ENCODE measurements around the gene TPRX1. TPM values are rescaled to one million over a fixed set of nuclear protein-coding genes. Genes with fewer than 3 reads are reported as not detected.

The TPRX1 gene
- total and polyA plus RNA-seq, 7 donors: not detected

- intact Hi-C loops (cut with DNase I): no loop called here
- ATAC-seq (no peak), DNase-seq (no peak)
- Histone ChIP-seq H3K9me3 (no peaks in the 10 kb centered on the region), H3K27ac (no peak overlapping the region), H3K4me3 (no peak overlapping the region), H3K27me3 (ENCODE audit: insufficient read depth in 3 of 3, low read length in 2 of 3) (peaks cover 0 to 20% (median 8%) of the 10 kb centered on the region in 3 donors), H3K4me1 (no peaks in the 10 kb centered on the region), H3K36me3 (ENCODE audit: insufficient read depth in 1 of 2, low read depth in 1 of 2) (no peaks in the 10 kb centered on the region)
- WGBS, 3 donors: 12 to 22% (median 21%) methylated on average over 10 of the region's 10 CpGs
- TF ChIP-seq CTCF (IDR thresholded peaks at IDR 0.05): no peak
Measured at GRCh38 chr19:47839913-47840312, 35.6 kb upstream of the TPRX1 start.

GRCh38 chr19:47839411-47839810 is 35.1 kb upstream of the TPRX1 start:
- DNase-seq: no peak
- Histone ChIP-seq H3K4me3 (no peak overlapping the region), H3K9me3 (no peaks in the 10 kb centered on the region), H3K4me1 (no peaks in the 10 kb centered on the region), H3K27me3 (ENCODE audit: insufficient read depth in 3 of 3, low read length in 2 of 3) (peaks cover 0 to 20% (median 8%) of the 10 kb centered on the region in 3 donors), H3K27ac (no peak overlapping the region), H3K36me3 (ENCODE audit: insufficient read depth in 1 of 2, low read depth in 1 of 2) (no peaks in the 10 kb centered on the region)
- intact Hi-C loops (cut with DNase I): no loop called here
- WGBS, 3 donors: 54 to 58% (median 54%) methylated on average over 16 of the region's 16 CpGs
- TF ChIP-seq CTCF (IDR thresholded peaks at IDR 0.05): no peak
- no peak for ATAC-seq

- no peaks in the 10 kb centered on the region for H3K36me3 ChIP-seq (ENCODE audit: insufficient read depth in 1 of 2, low read depth in 1 of 2)
- WGBS, 3 donors: 61 to 65% (median 64%) methylated on average over 7 to 8 of the region's 8 CpGs
- DNase-seq (no peak), ATAC-seq (no peak)
- H3K9me3 ChIP-seq: no peaks in the 10 kb centered on the region
- H3K27ac ChIP-seq: no peak overlapping the region
- intact Hi-C loops (cut with DNase I): no loop called here
- TF ChIP-seq CTCF (IDR thresholded peaks at IDR 0.05): no peak
- H3K4me1 ChIP-seq: no peaks in the 10 kb centered on the region
- no peak overlapping the region for H3K4me3 ChIP-seq
- peaks cover 0 to 8% (median 4%) of the 10 kb centered on the region in 3 donors for H3K27me3 ChIP-seq (ENCODE audit: insufficient read depth in 3 of 3, low read length in 2 of 3)
Measured at GRCh38 chr19:47836038-47836437, 31.7 kb upstream of the TPRX1 start.

- no peak for DNase-seq
Measured at GRCh38 chr19:47832723-47833122, 28.4 kb upstream of the TPRX1 start.

More at GRCh38 chr19:47832723-47833122, 28.4 kb upstream of the TPRX1 start:
- whole genome bisulfite sequencing, 3 donors: 77 to 91% (median 87%) methylated on average over 4 of the region's 4 CpGs
- no peak overlapping the region for H3K27ac ChIP-seq
- H3K9me3 ChIP-seq: no peaks in the 10 kb centered on the region
- intact Hi-C loops (cut with DNase I): no loop called here
- peaks cover 0 to 3% (median 0%) of the 10 kb centered on the region in 3 donors for H3K27me3 ChIP-seq (ENCODE audit: insufficient read depth in 3 of 3, low read length in 2 of 3)
- H3K4me1 ChIP-seq: no peaks in the 10 kb centered on the region
- no peak for ATAC-seq
- TF ChIP-seq CTCF (IDR thresholded peaks at IDR 0.05): no peak
- H3K36me3 ChIP-seq (ENCODE audit: insufficient read depth in 1 of 2, low read depth in 1 of 2): no peaks in the 10 kb centered on the region
- H3K4me3 ChIP-seq: no peak overlapping the region

Measured in psoas muscle (tissue), 8 donors.